ENCODE results near the gene SLC34A2.

- TF ChIP-seq EZH2 (IDR thresholded peaks at IDR 0.05; ENCODE audit: low read depth) (no peak), CTCF (conservative IDR thresholded peaks at IDR 0.05) (no peak)
These were observed 2.7 kb downstream of the SLC34A2 start for GRCh38 chr4:25658357-25658771.
